Suprapubic skin (tissue), 4 donors: ENCODE measurements around the gene LSM5. TPM values are rescaled to one million over a fixed set of nuclear protein-coding genes. Genes with fewer than 3 reads are reported as not detected.

Source experiments
- DNase-seq, 2 donors: peaks; one replicate each; pipeline ENCODE4 v3.0.0-alpha.2; 2019; ENCODE audit warnings: low spot score in 2 of 2
- H3K27ac ChIP-seq: fragments of 200-600 bp; sonication (generic); one replicate; pipeline ENCODE4 v1.5.1; 2019
- H3K27me3 ChIP-seq: fragments of 200-600 bp; sonication (generic); one replicate; pipeline ENCODE4 v1.5.1; 2019
- H3K36me3 ChIP-seq: fragments of 200-600 bp; sonication (generic); one replicate; pipeline ENCODE4 v1.5.1; 2019
- H3K4me1 ChIP-seq: fragments of 200-600 bp; sonication (generic); one replicate; pipeline ENCODE4 v1.5.1; 2019
- H3K4me3 ChIP-seq: fragments of 200-600 bp; sonication (generic); one replicate; pipeline ENCODE4 v1.5.1; 2019; ENCODE audit warnings: mild to moderate bottlenecking
- H3K9me3 ChIP-seq: fragments of 200-600 bp; sonication (generic); one replicate; pipeline ENCODE4 v1.5.1; 2019
- CTCF ChIP-seq, 2 donors: fragments of 200-600 bp in 1 of 2; fragments of 450-650 bp in 1 of 2; sonication (generic) in 1 of 2; IDR thresholded peaks; one replicate each; pipeline ENCODE4 v1.5.1; 2016 to 2019; ENCODE audit warnings: antibody characterized with exemption in 2 of 2, mild to moderate bottlenecking in 1 of 2, moderate library complexity in 1 of 2
- EP300 ChIP-seq: sonication (generic); formaldehyde crosslinking; IDR thresholded peaks from one replicate; pipeline ENCODE4 v1.6.1; 2017; ENCODE audit warnings: antibody characterized with exemption
- POLR2A ChIP-seq, 2 donors: fragments of 450-650 bp; IDR thresholded peaks; one replicate each; pipeline ENCODE4 v1.6.1; 2017; ENCODE audit warnings: antibody characterized with exemption in 2 of 2, mild to moderate bottlenecking in 2 of 2, moderate library complexity in 2 of 2
- POLR2AphosphoS5 ChIP-seq, 3 donors: sonication (generic); formaldehyde crosslinking; IDR thresholded peaks; one replicate each; pipeline ENCODE4 v1.6.1; 2017; ENCODE audit warnings: antibody characterized with exemption in 3 of 3
- WGBS: methylation state at CpG from one replicate; pipeline ENCODE4 v1.1.5; 2018; 5-methylcytosine and 5-hydroxymethylcytosine counted together
- total RNA-seq, 4 donors: library from RNA; depleted of rRNA; stranded (reverse); fragments of >200 nt; gene quantifications; one replicate each; pipeline ENCODE4 v1.1.0, GENCODE V29; 2016

Gene LSM5
- total RNA-seq, 4 donors from 2014 or later, result 13.4 to 18.9 (median 13.9) TPM

DNA sequence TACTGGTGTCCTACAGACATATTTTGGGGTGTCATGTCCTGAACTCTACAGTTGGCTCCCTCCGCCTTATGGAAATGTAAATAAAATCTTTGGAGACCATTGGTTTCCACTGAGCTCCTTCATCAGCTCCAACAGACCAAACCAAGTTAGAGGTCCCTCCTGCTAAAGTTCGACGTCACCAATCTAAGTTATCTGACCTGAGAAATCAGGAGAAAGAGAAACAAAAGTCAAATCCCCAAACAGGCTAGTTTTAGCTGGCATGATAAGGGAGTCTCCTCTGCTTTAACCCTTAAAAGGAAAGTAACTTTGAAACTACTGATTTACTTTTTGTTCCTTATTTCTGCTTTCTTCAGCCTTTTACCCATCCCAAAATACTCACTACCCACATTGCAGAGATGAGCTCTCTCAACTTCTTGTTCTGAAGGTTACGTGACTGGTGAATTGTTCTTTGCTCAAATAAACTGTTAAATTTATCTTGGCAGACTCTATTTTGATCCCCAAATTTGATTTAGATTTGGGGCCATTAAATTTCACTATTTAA lies 45.1 kb upstream of the LSM5 start:
- WGBS, result 72% methylated on average over 4 of the region's 4 CpGs

GRCh38 chr7:32533276-32534029 lies 43.3 kb upstream of the LSM5 start:
- DNase-seq, result no peak

More for the DNA sequence above, 45.1 kb upstream of the LSM5 start:
- no peak for TF ChIP-seq EP300
- no peak for TF ChIP-seq CTCF (IDR thresholded peaks at IDR 0.05)
- TF ChIP-seq POLR2AphosphoS5 (IDR thresholded peaks at IDR 0.05), result no peak
- no peak for TF ChIP-seq POLR2A (IDR thresholded peaks at IDR 0.05)
- Histone ChIP-seq H3K36me3 (peaks cover 7% of the 10 kb centered on the region), H3K27ac (no peak overlapping the region), H3K27me3 (no peaks in the 10 kb centered on the region), H3K9me3 (no peaks in the 10 kb centered on the region), H3K4me1 (peaks cover 12% of the 10 kb centered on the region), H3K4me3 (no peak overlapping the region)
- no peak for DNase-seq

DNA sequence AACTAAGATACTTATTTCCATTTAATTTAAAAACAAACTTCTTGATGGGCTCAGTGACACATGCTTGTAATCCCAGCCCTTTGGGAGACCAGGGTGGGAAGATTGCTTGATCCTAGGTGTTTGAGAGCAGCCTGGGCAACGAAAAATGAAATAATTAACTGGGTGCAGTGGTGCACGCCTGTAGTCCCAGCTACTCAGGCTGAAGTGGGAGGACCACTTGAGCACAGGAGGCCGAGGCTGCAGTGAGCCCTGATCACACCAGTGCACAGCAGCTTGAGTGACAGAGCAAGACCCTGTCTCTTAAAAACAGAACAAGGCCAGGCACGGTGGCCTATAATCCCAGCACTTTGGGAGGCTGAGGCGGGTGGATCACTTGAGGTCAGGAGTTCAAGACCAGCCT lies 42.5 kb upstream of the LSM5 start:
- DNase-seq, result no peak
- TF ChIP-seq EP300, result no peak
- no peak for TF ChIP-seq CTCF (IDR thresholded peaks at IDR 0.05)
- TF ChIP-seq POLR2A (IDR thresholded peaks at IDR 0.05), result no peak
- no peak for TF ChIP-seq POLR2AphosphoS5 (IDR thresholded peaks at IDR 0.05)
- no peak overlapping the region for H3K27ac ChIP-seq
- H3K9me3 ChIP-seq, result no peaks in the 10 kb centered on the region
- no peak overlapping the region for H3K4me3 ChIP-seq
- H3K36me3 ChIP-seq, result peaks cover 7% of the 10 kb centered on the region
- H3K27me3 ChIP-seq, result no peaks in the 10 kb centered on the region
- WGBS, result 94% methylated on average over 5 of the region's 5 CpGs
- peaks cover 12% of the 10 kb centered on the region for H3K4me1 ChIP-seq

More at GRCh38 chr7:32533276-32534029, 43.3 kb upstream of the LSM5 start:
- 65% methylated on average over 8 of the region's 8 CpGs for WGBS
- H3K36me3 ChIP-seq, result peaks cover 7% of the 10 kb centered on the region
- TF ChIP-seq CTCF (IDR thresholded peaks at IDR 0.05), result no peak
- TF ChIP-seq EP300, result no peak
- TF ChIP-seq POLR2AphosphoS5 (IDR thresholded peaks at IDR 0.05), result no peak
- TF ChIP-seq POLR2A (IDR thresholded peaks at IDR 0.05), result no peak
- H3K4me1 ChIP-seq, result peaks cover 12% of the 10 kb centered on the region
- no peak overlapping the region for H3K27ac ChIP-seq
- H3K4me3 ChIP-seq, result no peak overlapping the region
- H3K9me3 ChIP-seq, result no peaks in the 10 kb centered on the region
- no peaks in the 10 kb centered on the region for H3K27me3 ChIP-seq

GRCh38 chr7:32532086-32532485 lies 41.9 kb upstream of the LSM5 start:
- Histone ChIP-seq H3K4me1 (peaks cover 11% of the 10 kb centered on the region), H3K4me3 (no peak overlapping the region), H3K9me3 (no peaks in the 10 kb centered on the region), H3K27me3 (no peaks in the 10 kb centered on the region), H3K36me3 (peaks cover 7% of the 10 kb centered on the region), H3K27ac (no peak overlapping the region)
- 71% methylated on average over 3 of the region's 3 CpGs for WGBS
- no peak for TF ChIP-seq POLR2A (IDR thresholded peaks at IDR 0.05)
- TF ChIP-seq CTCF (IDR thresholded peaks at IDR 0.05), result no peak
- no peak for TF ChIP-seq EP300
- TF ChIP-seq POLR2AphosphoS5 (IDR thresholded peaks at IDR 0.05), result no peak
- DNase-seq, result no peak

DNA sequence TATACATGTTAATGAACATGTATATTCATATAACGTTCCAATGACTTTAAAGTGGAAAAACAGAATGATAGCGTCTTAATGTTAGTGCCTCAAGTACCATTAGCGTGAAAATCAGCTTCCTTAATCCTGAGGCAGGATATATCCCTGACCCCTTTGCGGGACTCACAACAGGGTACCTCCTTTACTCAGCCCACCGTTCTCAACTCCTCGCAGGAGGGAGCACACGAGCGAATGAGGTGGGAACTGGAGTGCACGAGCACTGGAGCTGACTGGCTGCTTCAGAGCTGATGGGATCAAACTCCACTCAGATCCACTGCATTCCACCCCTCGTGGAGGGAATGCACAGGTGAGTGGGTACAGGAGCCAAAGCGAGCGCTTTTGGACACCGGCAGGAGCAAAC lies 41.2 kb upstream of the LSM5 start:
- peaks cover 7% of the 10 kb centered on the region for H3K36me3 ChIP-seq
- H3K27me3 ChIP-seq, result no peaks in the 10 kb centered on the region
- TF ChIP-seq EP300 (no peak), CTCF (IDR thresholded peaks at IDR 0.05) (no peak), POLR2AphosphoS5 (IDR thresholded peaks at IDR 0.05) (no peak), POLR2A (IDR thresholded peaks at IDR 0.05) (no peak)
- 91% methylated on average over 13 of the region's 13 CpGs for WGBS
- H3K9me3 ChIP-seq, result no peaks in the 10 kb centered on the region
- DNase-seq, result no peak
- peaks cover 7% of the 10 kb centered on the region for H3K4me1 ChIP-seq
- H3K27ac ChIP-seq, result no peak overlapping the region
- H3K4me3 ChIP-seq, result no peak overlapping the region
